GM12878 (cell line): ENCODE data around the gene CRTC1. TPM values are rescaled to one million over a fixed set of nuclear protein-coding genes. Genes with fewer than 3 reads are reported as not detected.

Experiments used
- ATAC-seq: fragments of 200-7000 bp; cut with Tn5 transposase; 3 replicates; pipeline ENCODE4 v1.9.1; 2020; ENCODE audit warnings: mild to moderate bottlenecking, moderate library complexity
- BruUV-seq: library from RNA; stranded (reverse); fragments of 400-500 nt; replicated peaks from 2 replicates; lab custom pipeline; 2021; lab: Mats Ljungman, UMichigan
- CTCF ChIA-PET: fragments of 300-600 bp; sonication (Branson Sonifier 250); formaldehyde crosslinking; extraction: SDS; loops from one replicate; lab custom pipeline; 2021; ENCODE audit warnings: inconsistent platforms; lab: Yijun Ruan, JAX
- POLR2A ChIA-PET: fragments of 350-600 bp; formaldehyde crosslinking; extraction: SDS; loops from one replicate; lab custom pipeline; 2021; ENCODE audit warnings: inconsistent platforms; lab: Charles Lee
- RAD21 ChIA-PET: fragments of 300-600 bp; sonication (Branson Sonifier 250); formaldehyde crosslinking; loops from one replicate; lab custom pipeline; 2023; ENCODE audit warnings: antibody characterized with exemption; ENCODE audit not compliant: unreplicated experiment; lab: Charles Lee
- SMC1A ChIA-PET: fragments of 300-600 bp; sonication (Branson Sonifier 250); formaldehyde crosslinking; loops from one replicate; lab custom pipeline; 2023; ENCODE audit not compliant: unreplicated experiment, uncharacterized antibody; lab: Charles Lee
- DNase-seq: peaks from one replicate; pipeline ENCODE4 v3.0.0-alpha.2; 2011; ENCODE audit warnings: low read depth, low spot score
- FAIRE-seq: peaks from 3 replicates; lab custom pipeline; 2011; peaks lifted over from hg19 to GRCh38; lab: Jason Lieb, UNC
- H2AFZ ChIP-seq: 2 replicates; pipeline ENCODE4 v1.6.0; 2011; ENCODE audit warnings: low read depth, low read length, control low read depth; ENCODE audit not compliant: control insufficient read depth
- H3K27ac ChIP-seq: 2 replicates; pipeline ENCODE4 v1.5.1; 2011; ENCODE audit warnings: control low read depth; ENCODE audit not compliant: control insufficient read depth, insufficient read depth
- H3K27me3 ChIP-seq, 2 experiments: replicated peaks in 1 of 2; 2 replicates each; pipeline versions ENCODE4 v1.6.0 to v1.6.1; 2011; ENCODE audit warnings: low read length in 1 of 2; ENCODE audit not compliant: control insufficient read depth in 2 of 2, insufficient read depth in 2 of 2
- H3K36me3 ChIP-seq, 2 experiments: 2 replicates each; pipeline ENCODE4 v1.5.1; 2011; ENCODE audit warnings: low read length in 1 of 2; ENCODE audit not compliant: control insufficient read depth in 2 of 2, insufficient read depth in 2 of 2
- H3K4me1 ChIP-seq: 2 replicates; pipeline ENCODE4 v1.6.1; 2011; ENCODE audit warnings: mild to moderate bottlenecking, low read length, moderate library complexity, mixed read lengths; ENCODE audit not compliant: control insufficient read depth, insufficient read depth
- H3K4me2 ChIP-seq: 2 replicates; pipeline ENCODE4 v1.6.0; 2011; ENCODE audit warnings: control low read depth; ENCODE audit not compliant: control insufficient read depth, insufficient read depth
- H3K4me3 ChIP-seq: fragments of 200-600 bp; sonication (generic); 2 replicates; pipeline ENCODE4 v1.5.1; 2016
- H3K79me2 ChIP-seq: 2 replicates; pipeline ENCODE4 v1.6.0; 2011; ENCODE audit warnings: low read length; ENCODE audit not compliant: control insufficient read depth, insufficient read depth
- H3K9ac ChIP-seq: 2 replicates; pipeline ENCODE4 v1.8.0; 2011; ENCODE audit warnings: low read length, control low read depth, mixed read lengths; ENCODE audit not compliant: control insufficient read depth, insufficient read depth
- H3K9me3 ChIP-seq: replicated peaks from 3 replicates; pipeline ENCODE4 v1.5.1; 2011; ENCODE audit warnings: mild to moderate bottlenecking, low read length; ENCODE audit not compliant: control insufficient read depth, insufficient read depth
- H4K20me1 ChIP-seq: 2 replicates; pipeline ENCODE4 v1.6.0; 2011; ENCODE audit not compliant: control insufficient read depth, insufficient read depth
- BMI1 ChIP-seq: fragments of 450-650 bp; IDR thresholded peaks from 2 replicates; pipeline ENCODE4 v1.6.1; 2016; ENCODE audit warnings: mild to moderate bottlenecking, moderate library complexity, borderline replicate concordance
- HDGF ChIP-seq: fragments of 450-650 bp; IDR thresholded peaks from 2 replicates; pipeline ENCODE4 v1.6.1; 2016; ENCODE audit warnings: antibody characterized with exemption
- MTA2 ChIP-seq: fragments of 450-650 bp; IDR thresholded peaks from 2 replicates; pipeline ENCODE4 v1.6.1; 2016; ENCODE audit warnings: low read depth, mild to moderate bottlenecking, moderate library complexity
- PML ChIP-seq: IDR thresholded peaks from 2 replicates; pipeline ENCODE4 v1.6.1; 2012; ENCODE audit warnings: low read length, inconsistent platforms
- SKIL ChIP-seq: fragments of 450-650 bp; IDR thresholded peaks from 2 replicates; pipeline ENCODE4 v1.6.1; 2017; ENCODE audit warnings: mild to moderate bottlenecking, low read depth, inconsistent platforms; ENCODE audit not compliant: poor library complexity, severe bottlenecking
- SMAD5 ChIP-seq: IDR thresholded peaks from 2 replicates; pipeline ENCODE4 v1.6.1; 2016; ENCODE audit warnings: antibody characterized with exemption, low read depth
- TAF1 ChIP-seq: IDR thresholded peaks from 2 replicates; pipeline ENCODE4 v1.6.1; 2011; ENCODE audit warnings: mild to moderate bottlenecking, low read depth, low read length, borderline replicate concordance
- YBX1 ChIP-seq: fragments of 450-650 bp; IDR thresholded peaks from 2 replicates; pipeline ENCODE4 v1.6.1; 2016; ENCODE audit warnings: antibody characterized with exemption
- WGBS: methylation state at CpG from one replicate; pipeline ENCODE4 v1.1.6; 2016; ENCODE audit warnings: low lambda C conversion rate; ENCODE audit not compliant: insufficient replicate concordance, insufficient coverage; ENCODE audit errors: missing lambda C conversion rate; 5-methylcytosine and 5-hydroxymethylcytosine counted together
- in situ Hi-C: fragments of 300-500 bp; cut with MboI; formaldehyde crosslinking; loops from 9 replicates; pipeline ENCODE4 v1.14.3; 2018; ENCODE audit warnings: mixed read lengths
- intact Hi-C: fragments of 100-400 bp; cut with micrococcal nuclease; formaldehyde crosslinking; loops from one replicate; pipeline ENCODE4 v1.14.2; 2022; ENCODE audit not compliant: unreplicated experiment
- polyA plus RNA-seq, 11 experiments: library from polyadenylated mRNA; depleted of rRNA in 4 of 11; unstranded in 6 of 11; stranded (reverse) in 5 of 11; fragments of >200 nt; fragmentation: Nextera tagmentation in 4 of 11; fragmentation: Illumina TruSeq in 1 of 11; extraction: Ambion mirVana in 4 of 11; extraction: Trizol in 1 of 11; gene quantifications; 1 replicate in 1 of 11; 2 replicates in 10 of 11; pipeline versions ENCODE4 v1.2.1 to v1.2.3, GENCODE V29; 2011 to 2016; ENCODE audit warnings: inconsistent platforms in 2 of 11, missing spikeins in 2 of 11, low read depth in 1 of 11
- total RNA-seq, 4 experiments: library from RNA; depleted of rRNA in 3 of 4; stranded (reverse); fragments of >200 nt in 3 of 4; fragmentation: Illumina TruSeq in 1 of 4; extraction: Trizol in 1 of 4; gene quantifications; 2 replicates each; pipeline versions ENCODE4 v1.2.1 to v1.2.3, GENCODE V29; 2013 to 2021

The CRTC1 gene
- total and polyA plus RNA-seq, 10 of the 15 experiments (the other 5 are each of a cell fraction or from before 2014, with no cell fraction given): 0.02 to 4.6 (median 1.1) TPM; not detected in 1

GRCh38 chr19:18634612-18635297 lies 48.7 kb upstream of the CRTC1 start:
- ATAC-seq (no peak), FAIRE-seq (no peak), DNase-seq (no peak)
- Histone ChIP-seq H2AFZ (no peak overlapping the region), H3K27ac (no peak overlapping the region), H4K20me1 (no peaks in the 10 kb centered on the region), H3K4me1 (peaks cover 9% of the 10 kb centered on the region), H3K9ac (no peak overlapping the region), H3K4me3 (no peak overlapping the region), H3K9me3 (no peaks in the 10 kb centered on the region), H3K79me2 (peaks cover 14% of the 10 kb centered on the region), H3K4me2 (no peak overlapping the region), H3K36me3 (no peaks in the 10 kb centered on the region), H3K27me3 (no peaks in the 10 kb centered on the region)
- in situ Hi-C loops: no loop called here
- 59% methylated on average over 12 of the region's 12 CpGs for WGBS
- POLR2A ChIA-PET: interaction anchor here (1.0 kb wide), 1 partner anchor 63 kb away, joined by 3 read pairs; the partner anchor contains the start of gene UBA52
- TF ChIP-seq PML (no peak), YBX1 (no peak), MTA2 (no peak), HDGF (no peak), BMI1 (no peak), SMAD5 (no peak), SKIL (no peak), TAF1 (no peak)
- CTCF ChIA-PET: no interaction called here
- RAD21 ChIA-PET: no interaction called here
- intact Hi-C loops: no loop called here
- SMC1A ChIA-PET: interaction anchor here (0.8 kb wide), 1 partner anchor 45 kb away, joined by 3 read pairs; no protein-coding TSS in a partner anchor
- BruUV-seq: no TSS peak
